ENCODE results near the gene NT5C2. TPM values are rescaled to one million over a fixed set of nuclear protein-coding genes. Genes with fewer than 3 reads are reported as not detected.
A peak's percentile ranks its signal among the peaks of the same experiment; 100 is the strongest.
"Not testable (repeated sequence)": the region's sequence is repeated elsewhere in the genome, so short reads cannot be mapped to it uniquely, and the experiment has no call there.

Gene NT5C2
- total RNA-seq, 1 experiment from 2014 or later = 70.0 TPM

DNA sequence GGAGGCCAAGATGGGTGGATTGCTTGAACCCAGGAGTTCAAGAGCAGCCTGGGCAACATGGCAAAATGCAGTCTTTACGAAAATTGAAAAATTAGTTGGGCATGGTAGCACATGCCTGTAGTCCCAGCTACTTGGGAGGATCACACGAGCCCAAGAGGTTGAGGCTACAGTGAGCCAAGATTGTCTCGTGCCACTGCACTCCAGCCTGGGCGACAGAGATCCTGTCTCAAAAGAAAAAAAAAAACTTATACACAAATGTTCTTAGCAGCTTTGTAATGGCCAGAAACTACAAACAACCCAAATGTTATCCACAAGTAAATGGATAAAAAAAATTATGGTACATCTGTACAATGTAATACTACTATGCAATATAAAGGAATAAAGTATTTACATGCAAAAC lies 12.6 kb downstream of the NT5C2 start:
- H3K9me3 Mint-ChIP-seq (ENCODE audit: low read depth, unreplicated experiment) = no peaks in the 10 kb centered on the region
- intact Hi-C loops (cut with micrococcal nuclease; ENCODE audit: unreplicated experiment) = no loop called here
- CTCF ChIA-PET = no interaction called here
- no peak overlapping the region for H3K4me3 Mint-ChIP-seq (ENCODE audit: low read depth, unreplicated experiment)
- no peak overlapping the region for H3K27ac Mint-ChIP-seq (ENCODE audit: unreplicated experiment)
- peaks cover 48% of the 10 kb centered on the region for H3K36me3 Mint-ChIP-seq (ENCODE audit: insufficient read depth, unreplicated experiment)
- peaks cover 25% of the 10 kb centered on the region for H3K4me1 Mint-ChIP-seq (ENCODE audit: low read depth, unreplicated experiment)
- H3K27me3 Mint-ChIP-seq (ENCODE audit: unreplicated experiment) = no peaks in the 10 kb centered on the region
- TF ChIP-seq, protein P1, sequence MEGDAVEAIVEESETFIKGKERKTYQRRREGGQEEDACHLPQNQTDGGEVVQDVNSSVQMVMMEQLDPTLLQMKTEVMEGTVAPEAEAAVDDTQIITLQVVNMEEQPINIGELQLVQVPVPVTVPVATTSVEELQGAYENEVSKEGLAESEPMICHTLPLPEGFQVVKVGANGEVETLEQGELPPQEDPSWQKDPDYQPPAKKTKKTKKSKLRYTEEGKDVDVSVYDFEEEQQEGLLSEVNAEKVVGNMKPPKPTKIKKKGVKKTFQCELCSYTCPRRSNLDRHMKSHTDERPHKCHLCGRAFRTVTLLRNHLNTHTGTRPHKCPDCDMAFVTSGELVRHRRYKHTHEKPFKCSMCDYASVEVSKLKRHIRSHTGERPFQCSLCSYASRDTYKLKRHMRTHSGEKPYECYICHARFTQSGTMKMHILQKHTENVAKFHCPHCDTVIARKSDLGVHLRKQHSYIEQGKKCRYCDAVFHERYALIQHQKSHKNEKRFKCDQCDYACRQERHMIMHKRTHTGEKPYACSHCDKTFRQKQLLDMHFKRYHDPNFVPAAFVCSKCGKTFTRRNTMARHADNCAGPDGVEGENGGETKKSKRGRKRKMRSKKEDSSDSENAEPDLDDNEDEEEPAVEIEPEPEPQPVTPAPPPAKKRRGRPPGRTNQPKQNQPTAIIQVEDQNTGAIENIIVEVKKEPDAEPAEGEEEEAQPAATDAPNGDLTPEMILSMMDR (IDR thresholded peaks at IDR 0.05; ENCODE audit: unreplicated experiment) = no peak
- no TSS peak for BruUV-seq (replicated peaks)
- no peak for DNase-seq

- Mint-ChIP-seq H3K4me1 (ENCODE audit: low read depth, unreplicated experiment) (no peaks in the 10 kb centered on the region), H3K27me3 (ENCODE audit: unreplicated experiment) (no peaks in the 10 kb centered on the region), H3K9me3 (ENCODE audit: low read depth, unreplicated experiment) (no peaks in the 10 kb centered on the region), H3K4me3 (ENCODE audit: low read depth, unreplicated experiment) (no peak overlapping the region), H3K36me3 (ENCODE audit: insufficient read depth, unreplicated experiment) (peaks cover 34% of the 10 kb centered on the region), H3K27ac (ENCODE audit: unreplicated experiment) (no peak overlapping the region)
- CTCF ChIA-PET = interaction anchor here (0.5 kb wide), 1 partner anchor 143 kb away, joined by 3 read pairs; no protein-coding TSS in a partner anchor
- no peak for DNase-seq
- no TSS peak for BruUV-seq (replicated peaks)
- TF ChIP-seq, protein P1 (IDR thresholded peaks at IDR 0.05; ENCODE audit: unreplicated experiment) = no peak
- intact Hi-C loops (cut with micrococcal nuclease; ENCODE audit: unreplicated experiment) = no loop called here
Measured at GRCh38 chr10:103177123-103177522, 15.9 kb downstream of the NT5C2 start.

DNA sequence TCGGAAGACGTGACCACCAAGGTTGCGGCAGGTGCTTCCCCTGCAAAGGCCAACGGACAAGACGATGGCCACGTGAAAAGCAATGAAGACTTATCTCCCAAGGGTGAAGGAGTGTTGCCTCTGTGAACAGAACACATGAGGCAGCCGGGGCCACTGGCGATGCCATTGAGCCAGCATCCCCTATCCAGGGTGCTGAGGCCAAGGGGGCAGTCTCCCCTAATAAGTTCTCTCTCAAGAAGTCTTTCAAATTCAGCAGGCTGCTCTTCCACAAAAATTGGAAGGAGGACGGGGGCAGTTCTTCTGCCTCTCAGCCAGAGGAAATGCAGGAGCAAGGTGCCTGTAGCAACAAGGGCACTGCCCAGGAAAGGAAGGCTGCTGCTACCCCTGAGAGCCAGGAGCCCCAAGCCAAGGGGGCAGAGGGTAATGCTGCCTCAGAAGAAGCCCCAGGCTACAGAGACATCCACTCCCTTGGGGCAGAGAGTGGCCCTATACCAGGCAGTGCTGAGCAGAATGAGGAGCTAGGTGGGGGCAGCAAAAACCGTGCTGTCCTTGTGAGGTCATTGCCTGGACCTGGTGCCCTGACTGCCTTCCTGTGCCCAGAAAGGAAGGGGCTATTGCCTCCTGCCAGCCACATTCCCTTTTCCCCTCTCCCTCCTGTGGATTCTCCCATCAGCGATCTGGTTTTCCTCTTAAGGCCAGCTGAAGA lies 17.3 kb downstream of the NT5C2 start:
- no peak for DNase-seq
- H3K27ac Mint-ChIP-seq (ENCODE audit: unreplicated experiment) = no peak overlapping the region
- no TSS peak for BruUV-seq (replicated peaks)
- intact Hi-C loops (cut with micrococcal nuclease; ENCODE audit: unreplicated experiment) = no loop called here
- no peaks in the 10 kb centered on the region for H3K27me3 Mint-ChIP-seq (ENCODE audit: unreplicated experiment)
- no peaks in the 10 kb centered on the region for H3K9me3 Mint-ChIP-seq (ENCODE audit: low read depth, unreplicated experiment)
- CTCF ChIA-PET = no interaction called here
- peaks cover 40% of the 10 kb centered on the region for H3K36me3 Mint-ChIP-seq (ENCODE audit: insufficient read depth, unreplicated experiment)
- no peak overlapping the region for H3K4me3 Mint-ChIP-seq (ENCODE audit: low read depth, unreplicated experiment)
- TF ChIP-seq, protein P1 (IDR thresholded peaks at IDR 0.05; ENCODE audit: unreplicated experiment) = no peak
- H3K4me1 Mint-ChIP-seq (ENCODE audit: low read depth, unreplicated experiment) = no peaks in the 10 kb centered on the region

DNA sequence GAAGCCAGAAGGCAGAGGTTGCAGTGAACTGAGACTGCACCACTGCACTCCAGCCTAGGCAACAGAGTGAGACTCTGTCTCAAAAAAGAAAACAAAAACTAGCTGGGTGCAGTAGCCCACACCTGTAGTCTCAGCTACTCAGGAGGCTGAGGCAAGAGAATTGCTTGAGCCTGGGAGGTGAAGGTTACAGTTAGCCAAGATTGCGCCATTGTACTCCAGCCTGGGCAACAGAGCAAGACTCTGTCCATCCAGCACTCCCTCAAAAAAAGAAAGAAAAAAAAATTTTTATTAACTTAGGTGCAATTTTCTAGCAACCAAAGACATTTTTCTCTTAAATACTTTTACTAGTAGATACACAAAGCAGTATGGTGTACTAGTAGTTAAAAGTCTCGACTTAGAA lies 18.7 kb downstream of the NT5C2 start:
- H3K27me3 Mint-ChIP-seq (ENCODE audit: unreplicated experiment); H3K27ac Mint-ChIP-seq (ENCODE audit: unreplicated experiment); BruUV-seq (replicated peaks); CTCF ChIA-PET; H3K4me1 Mint-ChIP-seq (ENCODE audit: low read depth, unreplicated experiment); H3K4me3 Mint-ChIP-seq (ENCODE audit: low read depth, unreplicated experiment); intact Hi-C loops (cut with micrococcal nuclease; ENCODE audit: unreplicated experiment); DNase-seq; H3K9me3 Mint-ChIP-seq (ENCODE audit: low read depth, unreplicated experiment): not testable (repeated sequence)
- peaks cover 40% of the 10 kb centered on the region for H3K36me3 Mint-ChIP-seq (ENCODE audit: insufficient read depth, unreplicated experiment)

GRCh38 chr10:103171278-103171677 lies 21.8 kb downstream of the NT5C2 start:
- CTCF ChIA-PET = interaction anchor here (0.7 to 1.1 kb wide), 3 partner anchors 14 to 68 kb away, joined by 3 to 6 read pairs (median 3); no protein-coding TSS in a partner anchor

More at GRCh38 chr10:103171278-103171677, 21.8 kb downstream of the NT5C2 start:
- no TSS peak for BruUV-seq (replicated peaks)
- TF ChIP-seq, protein P1 (IDR thresholded peaks at IDR 0.05; ENCODE audit: unreplicated experiment) = no peak
- H3K4me1 Mint-ChIP-seq (ENCODE audit: low read depth, unreplicated experiment) = no peaks in the 10 kb centered on the region
- H3K36me3 Mint-ChIP-seq (ENCODE audit: insufficient read depth, unreplicated experiment) = peaks cover 19% of the 10 kb centered on the region
- H3K4me3 Mint-ChIP-seq (ENCODE audit: low read depth, unreplicated experiment) = no peak overlapping the region
- peak overlapping the region; percentile 50 for H3K27ac Mint-ChIP-seq (ENCODE audit: unreplicated experiment)
- no peak for DNase-seq
- H3K9me3 Mint-ChIP-seq (ENCODE audit: low read depth, unreplicated experiment) = no peaks in the 10 kb centered on the region
- H3K27me3 Mint-ChIP-seq (ENCODE audit: unreplicated experiment) = no peaks in the 10 kb centered on the region
- intact Hi-C loops (cut with micrococcal nuclease; ENCODE audit: unreplicated experiment) = no loop called here
